Adipocyte (in vitro differentiated cells): Measurements from ENCODE around the gene DLG2.

Experiments used
- DNase-seq: peaks from one replicate; pipeline ENCODE4 v3.0.0-alpha.2; 2015; ENCODE audit warnings: low read depth
- H3K27me3 ChIP-seq: replicated peaks from 2 replicates; pipeline ENCODE4 v1.7.0; 2013; ENCODE audit warnings: mild to moderate bottlenecking, low read length, moderate library complexity; ENCODE audit not compliant: control insufficient read depth, insufficient read depth
- H3K36me3 ChIP-seq: 2 replicates; pipeline ENCODE4 v1.7.0; 2013; ENCODE audit warnings: low read length, mild to moderate bottlenecking, moderate library complexity; ENCODE audit not compliant: control insufficient read depth, insufficient read depth, severe bottlenecking
- H3K4me1 ChIP-seq: 2 replicates; pipeline ENCODE4 v1.7.0; 2013; ENCODE audit warnings: mild to moderate bottlenecking, low read length, moderate library complexity; ENCODE audit not compliant: control insufficient read depth, insufficient read depth
- H3K4me3 ChIP-seq: 2 replicates; pipeline ENCODE4 v1.7.0; 2013; ENCODE audit warnings: mild to moderate bottlenecking, low read length, moderate library complexity
- H3K9ac ChIP-seq: 2 replicates; pipeline ENCODE4 v1.7.0; 2013; ENCODE audit warnings: mild to moderate bottlenecking, low read length, moderate library complexity
- H3K9me3 ChIP-seq: 2 replicates; pipeline ENCODE4 v1.7.0; 2013; ENCODE audit warnings: mild to moderate bottlenecking, low read length, moderate library complexity; ENCODE audit not compliant: control insufficient read depth

Gene DLG2

GRCh38 chr11:83477772-83478171 is 2149.4 kb downstream of the DLG2 start:
- no peak overlapping the region for H3K9ac ChIP-seq
- no peak overlapping the region for H3K4me3 ChIP-seq
- no peaks in the 10 kb centered on the region for H3K4me1 ChIP-seq
- H3K27me3 ChIP-seq, result no peaks in the 10 kb centered on the region
- no peaks in the 10 kb centered on the region for H3K9me3 ChIP-seq
- no peak for DNase-seq
- H3K36me3 ChIP-seq, result no peaks in the 10 kb centered on the region

DNA sequence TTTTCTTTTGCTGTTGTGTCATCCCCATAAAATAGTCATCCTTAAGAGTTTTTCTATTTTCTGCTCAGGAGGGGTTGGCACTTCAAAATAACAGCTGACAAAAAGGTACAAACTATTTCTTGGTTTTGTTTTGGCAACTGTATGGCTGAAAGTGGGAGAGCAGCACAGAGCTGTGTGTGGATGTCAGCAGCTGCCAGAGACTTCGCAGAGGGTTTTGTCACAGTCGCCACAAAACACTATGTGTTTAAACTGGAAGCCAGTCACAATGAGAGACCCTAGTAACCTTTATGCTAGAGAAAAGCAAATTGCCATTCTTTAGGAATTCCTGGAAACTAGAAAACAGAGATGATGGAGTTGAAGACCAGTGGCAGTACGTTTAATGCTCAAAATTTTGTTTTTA is 2151.4 kb downstream of the DLG2 start:
- Histone ChIP-seq H3K27me3 (no peaks in the 10 kb centered on the region), H3K36me3 (no peaks in the 10 kb centered on the region), H3K9me3 (no peaks in the 10 kb centered on the region), H3K4me3 (no peak overlapping the region), H3K9ac (no peak overlapping the region), H3K4me1 (no peaks in the 10 kb centered on the region)
- no peak for DNase-seq

GRCh38 chr11:83473743-83474142 is 2153.4 kb downstream of the DLG2 start:
- no peak overlapping the region for H3K4me3 ChIP-seq

DNA sequence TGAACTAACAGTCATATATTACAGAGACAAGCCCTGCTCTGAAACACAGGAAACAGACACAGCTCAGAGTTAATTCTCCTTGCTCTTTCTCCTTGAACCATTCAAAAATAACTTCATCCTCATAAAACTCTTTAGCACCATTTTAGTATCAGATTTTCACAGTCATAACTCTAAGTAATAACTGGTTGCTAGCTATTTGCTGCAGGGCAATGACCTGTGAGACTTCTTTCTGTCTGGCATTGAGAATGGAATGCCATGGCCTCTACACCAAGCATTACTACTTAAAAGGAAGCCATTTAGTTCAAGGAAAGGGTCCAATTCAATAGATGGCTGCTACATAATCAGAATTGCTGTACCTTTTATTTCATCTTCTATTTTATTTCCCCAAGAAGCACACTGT is 2154.3 kb downstream of the DLG2 start:
- Histone ChIP-seq H3K36me3 (no peaks in the 10 kb centered on the region), H3K4me3 (no peak overlapping the region), H3K4me1 (no peaks in the 10 kb centered on the region), H3K9ac (no peak overlapping the region), H3K9me3 (no peaks in the 10 kb centered on the region), H3K27me3 (no peaks in the 10 kb centered on the region)
- DNase-seq, result no peak

More at GRCh38 chr11:83473743-83474142, 2153.4 kb downstream of the DLG2 start:
- no peak for DNase-seq
- Histone ChIP-seq H3K36me3 (no peaks in the 10 kb centered on the region), H3K9me3 (no peaks in the 10 kb centered on the region), H3K9ac (no peak overlapping the region), H3K27me3 (no peaks in the 10 kb centered on the region), H3K4me1 (no peaks in the 10 kb centered on the region)

GRCh38 chr11:83471831-83472727 is 2155.1 kb downstream of the DLG2 start:
- no peak overlapping the region for H3K9ac ChIP-seq
- H3K4me1 ChIP-seq, result no peaks in the 10 kb centered on the region
- no peaks in the 10 kb centered on the region for H3K27me3 ChIP-seq
- DNase-seq, result no peak
- H3K4me3 ChIP-seq, result no peak overlapping the region
- no peaks in the 10 kb centered on the region for H3K9me3 ChIP-seq
- no peaks in the 10 kb centered on the region for H3K36me3 ChIP-seq

- Histone ChIP-seq H3K4me1 (no peaks in the 10 kb centered on the region), H3K36me3 (no peaks in the 10 kb centered on the region), H3K9me3 (no peaks in the 10 kb centered on the region), H3K27me3 (no peaks in the 10 kb centered on the region), H3K9ac (no peak overlapping the region), H3K4me3 (no peak overlapping the region)
- no peak for DNase-seq
Measured at GRCh38 chr11:83467837-83468236, 2159.3 kb downstream of the DLG2 start.

GRCh38 chr11:83464160-83464944 is 2162.8 kb downstream of the DLG2 start:
- Histone ChIP-seq H3K4me1 (no peaks in the 10 kb centered on the region), H3K9ac (no peak overlapping the region), H3K27me3 (no peaks in the 10 kb centered on the region), H3K4me3 (no peak overlapping the region), H3K9me3 (no peaks in the 10 kb centered on the region), H3K36me3 (no peaks in the 10 kb centered on the region)
- no peak for DNase-seq

DNA sequence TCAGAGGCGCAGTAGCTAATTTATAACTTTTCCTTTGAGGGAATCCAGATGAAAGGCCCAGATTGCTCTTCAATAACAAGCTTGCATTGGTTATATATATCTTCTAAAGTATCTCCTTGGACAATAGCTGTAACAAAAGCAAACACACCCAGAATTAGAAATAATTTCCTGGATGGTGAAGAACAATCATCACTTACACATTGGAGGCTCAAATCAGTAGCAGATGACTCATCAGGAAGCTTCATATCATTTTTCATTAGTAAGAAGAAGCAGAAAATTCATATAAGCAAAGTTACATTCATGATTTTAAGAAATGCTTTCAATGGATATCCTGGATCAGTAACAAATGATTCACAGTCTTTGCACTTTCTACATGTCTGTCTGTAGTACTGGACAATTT is 2167.3 kb downstream of the DLG2 start:
- Histone ChIP-seq H3K9me3 (no peaks in the 10 kb centered on the region), H3K4me3 (no peak overlapping the region), H3K36me3 (no peaks in the 10 kb centered on the region), H3K27me3 (no peaks in the 10 kb centered on the region), H3K9ac (no peak overlapping the region), H3K4me1 (no peaks in the 10 kb centered on the region)
- DNase-seq, result no peak

DNA sequence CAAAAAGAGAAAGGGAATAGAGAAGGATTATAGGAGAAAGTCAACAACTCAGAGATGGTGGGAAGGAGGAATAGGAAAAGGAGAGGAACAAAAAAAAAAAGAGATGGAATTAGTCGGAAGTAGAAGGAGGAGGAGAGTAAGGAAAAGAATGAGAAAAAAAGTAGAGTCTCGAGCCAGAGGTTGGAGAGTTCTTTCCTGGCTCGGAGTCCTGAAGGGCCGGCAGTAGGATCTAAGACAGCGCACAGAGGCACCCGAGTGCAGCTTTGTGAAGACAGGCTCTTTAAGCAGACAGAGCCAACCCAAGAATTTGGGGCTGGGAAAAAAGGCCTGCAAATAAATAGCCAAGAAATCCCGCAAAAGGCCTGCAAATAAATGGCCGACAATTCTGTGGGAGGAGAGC is 2170.6 kb downstream of the DLG2 start:
- H3K9ac ChIP-seq, result no peak overlapping the region
- no peak for DNase-seq
- H3K36me3 ChIP-seq, result no peaks in the 10 kb centered on the region
- H3K4me1 ChIP-seq, result no peaks in the 10 kb centered on the region
- no peaks in the 10 kb centered on the region for H3K27me3 ChIP-seq
- no peaks in the 10 kb centered on the region for H3K9me3 ChIP-seq
- H3K4me3 ChIP-seq, result no peak overlapping the region

DNA sequence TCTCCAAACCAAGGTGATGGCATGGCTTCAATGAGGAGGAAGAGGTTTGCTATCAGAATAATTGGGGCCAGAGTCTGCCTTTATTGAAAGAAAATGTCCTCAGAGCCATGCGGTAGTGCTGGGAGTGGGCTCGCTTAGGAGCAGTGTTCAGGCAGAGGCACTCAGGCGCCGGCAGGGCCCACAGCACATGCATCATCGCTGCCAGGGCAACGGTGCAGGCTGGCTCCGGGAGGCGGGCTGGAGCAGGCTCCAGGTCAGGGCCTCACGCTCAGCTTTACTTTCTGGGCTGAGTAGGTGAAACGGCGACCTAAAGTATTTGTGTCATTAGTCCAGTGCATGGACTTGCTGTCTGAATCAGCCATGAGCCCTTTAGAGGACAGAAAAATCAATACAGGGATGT is 2171.1 kb downstream of the DLG2 start:
- H3K4me3 ChIP-seq, result no peak overlapping the region
- no peaks in the 10 kb centered on the region for H3K4me1 ChIP-seq
- DNase-seq, result no peak
- no peaks in the 10 kb centered on the region for H3K36me3 ChIP-seq
- no peaks in the 10 kb centered on the region for H3K9me3 ChIP-seq
- no peak overlapping the region for H3K9ac ChIP-seq
- H3K27me3 ChIP-seq, result no peaks in the 10 kb centered on the region

- Histone ChIP-seq H3K36me3 (no peaks in the 10 kb centered on the region), H3K9ac (no peak overlapping the region), H3K9me3 (no peaks in the 10 kb centered on the region), H3K4me1 (no peaks in the 10 kb centered on the region), H3K27me3 (no peaks in the 10 kb centered on the region), H3K4me3 (no peak overlapping the region)
- no peak for DNase-seq
Measured at GRCh38 chr11:83455356-83455755, 2171.8 kb downstream of the DLG2 start.
